MM.1S (cell line): ENCODE results near the gene NEURL3.

Source experiments
- DNase-seq: peaks from one replicate; pipeline ENCODE4 v3.0.0-alpha.2; 2015
- H2AFZ ChIP-seq: fragments of 300-600 bp; sonication (generic); 2 replicates; pipeline ENCODE4 v1.6.0; 2016; ENCODE audit warnings: antibody characterized with exemption, low read length
- H3F3A ChIP-seq: fragments of 300-600 bp; sonication (generic); 2 replicates; pipeline ENCODE4 v1.6.1; 2016; ENCODE audit warnings: mild to moderate bottlenecking, antibody characterized with exemption, low read length, moderate library complexity, mixed read lengths; ENCODE audit not compliant: insufficient read depth
- H3K27ac ChIP-seq: fragments of 300-600 bp; sonication (generic); 2 replicates; pipeline ENCODE4 v1.5.1; 2016; ENCODE audit warnings: mild to moderate bottlenecking, low read length
- H3K27me3 ChIP-seq: fragments of 300-600 bp; sonication (generic); replicated peaks from 2 replicates; pipeline ENCODE4 v1.6.0; 2016; ENCODE audit warnings: low read length; ENCODE audit not compliant: insufficient read depth
- H3K36me3 ChIP-seq: fragments of 300-600 bp; sonication (generic); replicated peaks from 2 replicates; pipeline ENCODE4 v1.6.1; 2016; ENCODE audit warnings: mild to moderate bottlenecking, low read length, mixed read lengths; ENCODE audit not compliant: insufficient read depth
- H3K4me1 ChIP-seq: fragments of 300-600 bp; sonication (generic); 2 replicates; pipeline ENCODE4 v1.6.1; 2016; ENCODE audit warnings: low read length, mixed read lengths
- H3K4me2 ChIP-seq: fragments of 300-600 bp; sonication (generic); 2 replicates; pipeline ENCODE4 v1.6.0; 2016; ENCODE audit warnings: low read depth, low read length
- H3K4me3 ChIP-seq: fragments of 300-600 bp; sonication (generic); 2 replicates; pipeline ENCODE4 v1.5.1; 2016; ENCODE audit warnings: low read length, mixed read lengths
- H3K79me2 ChIP-seq: fragments of 300-600 bp; sonication (generic); 2 replicates; pipeline ENCODE4 v1.6.1; 2016; ENCODE audit warnings: mixed run types, low read length, mixed read lengths
- H3K9ac ChIP-seq: fragments of 300-600 bp; sonication (generic); 2 replicates; pipeline ENCODE4 v1.6.1; 2016; ENCODE audit warnings: low read length, mixed read lengths
- H3K9me2 ChIP-seq: fragments of 300-600 bp; sonication (generic); replicated peaks from 2 replicates; pipeline ENCODE4 v1.6.1; 2016; ENCODE audit warnings: mild to moderate bottlenecking, low read length, mixed read lengths; ENCODE audit not compliant: insufficient read depth
- H3K9me3 ChIP-seq: fragments of 300-600 bp; sonication (generic); replicated peaks from 2 replicates; pipeline ENCODE4 v1.6.1; 2016; ENCODE audit warnings: mild to moderate bottlenecking, low read length, mixed read lengths; ENCODE audit not compliant: insufficient read depth
- H4K20me1 ChIP-seq: fragments of 300-600 bp; sonication (generic); 2 replicates; pipeline ENCODE4 v1.6.1; 2016; ENCODE audit warnings: mild to moderate bottlenecking, low read length, moderate library complexity, mixed read lengths; ENCODE audit not compliant: insufficient read depth
- EZH2 ChIP-seq: fragments of 300-600 bp; sonication (generic); optimal IDR thresholded peaks from 2 replicates; pipeline ENCODE3; 2017; ENCODE audit warnings: low read depth, mild to moderate bottlenecking, antibody characterized with exemption, low read length, mixed read lengths
- EZH2phosphoT487 ChIP-seq: fragments of 300-600 bp; sonication (generic); IDR thresholded peaks from 2 replicates; pipeline ENCODE4 v1.6.1; 2018; ENCODE audit warnings: antibody characterized with exemption, low read length
- TF ChIP-seq, protein P1 (sequence below): fragments of 300-600 bp; sonication (generic); IDR thresholded peaks from 2 replicates; pipeline ENCODE4 v1.5.1; 2016; ENCODE audit warnings: antibody characterized with exemption, low read length, mixed read lengths

The NEURL3 gene

DNA sequence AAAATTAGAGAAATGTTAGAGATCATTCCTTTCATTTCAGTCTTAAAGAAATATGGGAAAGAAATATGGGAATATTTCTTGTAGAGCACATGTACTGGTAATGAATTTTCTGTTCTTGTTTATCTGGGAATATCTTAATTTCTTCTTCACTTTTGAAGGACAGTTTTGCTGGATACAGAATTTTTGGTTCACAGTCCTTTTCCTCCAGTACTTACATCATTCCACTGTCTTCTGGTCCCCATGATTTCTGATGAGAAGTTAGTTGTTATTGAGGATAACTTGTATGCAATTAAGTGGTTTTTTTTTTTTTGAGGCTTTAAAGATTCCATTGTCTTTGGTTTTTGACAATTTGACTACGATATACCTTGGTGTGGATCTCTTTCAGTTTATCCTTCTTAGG lies 11.0 kb downstream of the NEURL3 start:
- Histone ChIP-seq H3K27ac (no peak overlapping the region), H3K4me3 (no peak overlapping the region), H4K20me1 (no peaks in the 10 kb centered on the region), H2AFZ (no peak overlapping the region), H3F3A (no peaks in the 10 kb centered on the region), H3K9me3 (no peaks in the 10 kb centered on the region), H3K36me3 (no peaks in the 10 kb centered on the region), H3K9ac (no peak overlapping the region), H3K9me2 (no peaks in the 10 kb centered on the region), H3K4me1 (no peaks in the 10 kb centered on the region), H3K79me2 (no peaks in the 10 kb centered on the region), H3K4me2 (no peak overlapping the region), H3K27me3 (no peaks in the 10 kb centered on the region)
- DNase-seq: no peak
- TF ChIP-seq, protein P1, sequence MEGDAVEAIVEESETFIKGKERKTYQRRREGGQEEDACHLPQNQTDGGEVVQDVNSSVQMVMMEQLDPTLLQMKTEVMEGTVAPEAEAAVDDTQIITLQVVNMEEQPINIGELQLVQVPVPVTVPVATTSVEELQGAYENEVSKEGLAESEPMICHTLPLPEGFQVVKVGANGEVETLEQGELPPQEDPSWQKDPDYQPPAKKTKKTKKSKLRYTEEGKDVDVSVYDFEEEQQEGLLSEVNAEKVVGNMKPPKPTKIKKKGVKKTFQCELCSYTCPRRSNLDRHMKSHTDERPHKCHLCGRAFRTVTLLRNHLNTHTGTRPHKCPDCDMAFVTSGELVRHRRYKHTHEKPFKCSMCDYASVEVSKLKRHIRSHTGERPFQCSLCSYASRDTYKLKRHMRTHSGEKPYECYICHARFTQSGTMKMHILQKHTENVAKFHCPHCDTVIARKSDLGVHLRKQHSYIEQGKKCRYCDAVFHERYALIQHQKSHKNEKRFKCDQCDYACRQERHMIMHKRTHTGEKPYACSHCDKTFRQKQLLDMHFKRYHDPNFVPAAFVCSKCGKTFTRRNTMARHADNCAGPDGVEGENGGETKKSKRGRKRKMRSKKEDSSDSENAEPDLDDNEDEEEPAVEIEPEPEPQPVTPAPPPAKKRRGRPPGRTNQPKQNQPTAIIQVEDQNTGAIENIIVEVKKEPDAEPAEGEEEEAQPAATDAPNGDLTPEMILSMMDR: no peak
- TF ChIP-seq EZH2phosphoT487 (no peak), EZH2 (no peak)

DNA sequence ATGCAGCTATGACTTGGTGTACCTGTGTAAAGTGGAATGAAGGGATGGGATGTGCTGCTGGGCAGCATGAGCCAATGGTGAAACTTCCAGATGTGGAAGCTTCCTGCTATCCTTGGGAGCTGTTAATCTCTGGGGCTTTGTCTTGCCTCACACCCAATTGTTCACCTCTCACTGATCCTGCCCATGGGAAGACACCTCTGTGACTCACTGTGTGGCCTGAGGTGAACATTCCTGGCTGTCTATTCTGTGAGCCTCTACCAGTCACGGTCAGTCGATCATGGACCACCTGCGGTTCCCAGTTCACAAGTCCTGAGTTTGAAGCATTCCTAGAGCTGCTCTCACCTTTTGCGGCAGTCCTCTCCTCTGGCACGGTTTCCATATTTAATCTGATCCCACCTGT lies 12.1 kb downstream of the NEURL3 start:
- Histone ChIP-seq H2AFZ (no peak overlapping the region), H3K36me3 (no peaks in the 10 kb centered on the region), H3K79me2 (no peaks in the 10 kb centered on the region), H3K9ac (no peak overlapping the region), H3K27me3 (no peaks in the 10 kb centered on the region), H3K4me2 (no peak overlapping the region), H3K27ac (no peak overlapping the region), H3K9me2 (no peaks in the 10 kb centered on the region), H3K9me3 (no peaks in the 10 kb centered on the region), H3F3A (no peaks in the 10 kb centered on the region), H4K20me1 (no peaks in the 10 kb centered on the region), H3K4me3 (no peak overlapping the region), H3K4me1 (no peaks in the 10 kb centered on the region)
- TF ChIP-seq, protein P1: no peak
- TF ChIP-seq EZH2phosphoT487: no peak
- DNase-seq: no peak

DNA sequence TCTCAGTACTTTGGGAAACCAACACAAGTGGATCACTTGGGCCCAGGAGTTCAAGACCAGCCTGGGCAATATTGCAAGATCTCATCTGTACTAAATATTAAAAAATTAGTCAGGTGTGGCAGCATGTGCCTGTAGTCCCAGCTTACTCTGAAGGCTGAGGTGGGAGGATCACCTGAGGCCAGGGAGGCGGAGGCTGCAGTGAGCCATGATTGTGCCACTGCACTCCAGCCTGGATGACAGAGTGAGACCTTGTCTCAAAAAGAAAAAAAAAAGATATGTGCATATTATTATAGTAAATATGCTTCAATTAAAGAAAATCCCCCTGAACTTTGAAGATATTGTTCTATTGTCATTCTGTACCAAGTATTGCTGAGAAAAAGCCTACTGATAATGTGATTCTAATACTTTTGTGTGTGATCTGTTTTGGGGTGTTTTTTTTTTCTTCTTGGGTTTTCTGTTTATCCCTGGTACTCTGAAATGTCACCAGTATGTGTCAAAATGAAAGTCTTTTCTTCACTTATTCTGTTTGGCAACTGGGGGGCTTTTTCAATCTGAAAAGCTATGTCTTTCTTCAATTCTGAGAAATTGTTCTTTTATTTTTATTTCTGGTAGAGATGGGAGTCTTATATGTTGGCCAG lies 13.2 kb downstream of the NEURL3 start:
- H3K27ac ChIP-seq: no peak overlapping the region
- H3K9me3 ChIP-seq: no peaks in the 10 kb centered on the region
- no peaks in the 10 kb centered on the region for H3K36me3 ChIP-seq
- H3K27me3 ChIP-seq: no peaks in the 10 kb centered on the region
- H3K4me1 ChIP-seq: 0 out of 2 replicates have a peak, but pooled peaks cover 4% of the 10 kb centered on the region
- H3F3A ChIP-seq: no peaks in the 10 kb centered on the region; the same call in 1 of the 2 replicates
- no peaks in the 10 kb centered on the region for H3K9me2 ChIP-seq
- no peaks in the 10 kb centered on the region for H3K79me2 ChIP-seq
- no peak overlapping the region for H3K4me2 ChIP-seq
- TF ChIP-seq EZH2phosphoT487: no peak
- TF ChIP-seq, protein P1: no peak
- TF ChIP-seq EZH2: no peak
- no peak overlapping the region for H3K9ac ChIP-seq
- no peak overlapping the region for H2AFZ ChIP-seq
- no peak overlapping the region for H3K4me3 ChIP-seq
- no peak for DNase-seq
- no peaks in the 10 kb centered on the region for H4K20me1 ChIP-seq
